HepG2 (cell line): Measurements from ENCODE around the gene ZNF440. TPM values are rescaled to one million over a fixed set of nuclear protein-coding genes. Genes with fewer than 3 reads are reported as not detected.
"Not testable (repeated sequence)": the region's sequence is repeated elsewhere in the genome, so short reads cannot be mapped to it uniquely, and the experiment has no call there.

Source experiments
- ARID4A ChIP-seq: sonication (generic); formaldehyde crosslinking; IDR thresholded peaks from 2 replicates; pipeline ENCODE4 v1.5.0; 2020; ENCODE audit warnings: mild to moderate bottlenecking, missing genetic modification reagents, borderline replicate concordance
- CREB1 ChIP-seq, 2 experiments: fragments of 450-650 bp in 1 of 2; IDR thresholded peaks; 2 replicates each; pipeline ENCODE4 v1.6.1; 2016 to 2017; ENCODE audit warnings: control low read depth in 1 of 2, mild to moderate bottlenecking in 1 of 2, missing compliant biosample characterization in 1 of 2, missing genetic modification characterization in 1 of 2
- KDM3A ChIP-seq: IDR thresholded peaks from 2 replicates; pipeline ENCODE4 v1.6.1; 2018; ENCODE audit warnings: low read depth, missing compliant biosample characterization
- PHF21A ChIP-seq: sonication (generic); formaldehyde crosslinking; IDR thresholded peaks from 2 replicates; pipeline ENCODE4 v1.5.0; 2020; ENCODE audit warnings: mild to moderate bottlenecking, missing genetic modification reagents
- RCOR2 ChIP-seq: IDR thresholded peaks from 2 replicates; pipeline ENCODE4 v1.6.1; 2016; ENCODE audit warnings: missing biosample characterization, missing genetic modification reagents
- RXRA ChIP-seq: sonication (generic); formaldehyde crosslinking; IDR thresholded peaks from 2 replicates; pipeline ENCODE4 v1.5.1; 2020; ENCODE audit warnings: missing genetic modification reagents
- TBX2 ChIP-seq: sonication (generic); formaldehyde crosslinking; IDR thresholded peaks from 2 replicates; pipeline ENCODE4 v1.5.0; 2020; ENCODE audit warnings: missing genetic modification reagents, mild to moderate bottlenecking, borderline replicate concordance
- ZMYM3 ChIP-seq: sonication (generic); formaldehyde crosslinking; IDR thresholded peaks from 2 replicates; pipeline ENCODE4 v1.5.1; 2020; ENCODE audit warnings: mild to moderate bottlenecking, missing genetic modification reagents
- ZMYM4 ChIP-seq: sonication (generic); formaldehyde crosslinking; IDR thresholded peaks from 2 replicates; pipeline ENCODE4 v1.8.1; 2023; ENCODE audit warnings: mild to moderate bottlenecking, missing genetic modification reagents
- ZNF430 ChIP-seq: sonication (generic); formaldehyde crosslinking; IDR thresholded peaks from 2 replicates; pipeline ENCODE4 v1.9.0; 2021; ENCODE audit warnings: mild to moderate bottlenecking, missing genetic modification reagents
- ZNF687 ChIP-seq: sonication (generic); formaldehyde crosslinking; IDR thresholded peaks from 2 replicates; pipeline ENCODE4 v1.5.1; 2020; ENCODE audit warnings: mild to moderate bottlenecking, missing genetic modification reagents, moderate library complexity
- ZNF7 ChIP-seq: IDR thresholded peaks from 2 replicates; pipeline ENCODE4 v1.6.1; 2016; ENCODE audit warnings: missing biosample characterization, missing genetic modification reagents
- ZSCAN9 ChIP-seq: IDR thresholded peaks from 2 replicates; pipeline ENCODE4 v1.6.1; 2016; ENCODE audit warnings: borderline replicate concordance
- polyA plus RNA-seq, 8 experiments: library from polyadenylated mRNA; depleted of rRNA in 3 of 8; stranded (reverse) in 7 of 8; unstranded in 1 of 8; fragments of >200 nt; fragmentation: Illumina TruSeq in 4 of 8; extraction: Trizol in 4 of 8; gene quantifications; 2 replicates each; pipeline versions ENCODE4 v1.2.1 to v1.2.3, GENCODE V29; 2011 to 2016; ENCODE audit warnings: low read depth in 4 of 8, missing spikeins in 1 of 8, mixed read lengths in 1 of 8; ENCODE audit not compliant: insufficient read depth in 1 of 8
- total RNA-seq, 5 experiments: library from RNA; depleted of rRNA; stranded (reverse); fragments of >200 nt; fragmentation: Illumina TruSeq; extraction: Trizol; gene quantifications; 2 replicates each; pipeline ENCODE4 v1.2.3, GENCODE V29; 2016; ENCODE audit warnings: low read depth in 1 of 5

ZNF440 gene
- total and polyA plus RNA-seq, 2 of the 13 experiments (the other 11 are each of a cell fraction or from before 2014, with no cell fraction given) = 2.7 to 12.4 TPM

GRCh38 chr19:11776669-11777068 lies 37.4 kb upstream of the ZNF440 start (continued):
- TF ChIP-seq ARID4A (CRISPR knock-in tag) (peak; percentile 56; the same call in 1 of the 2 replicates), ZMYM4 (peak; percentile 45; the same call in 1 of the 2 replicates), ZNF430 (0 out of 2 replicates have a peak, but pooled peaks have one; percentile 49), RCOR2 (peak; percentile 46; the same call in 1 of the 2 replicates), ZMYM3 (CRISPR knock-in tag) (peak; percentile 93), RXRA (CRISPR knock-in tag) (peak; percentile 63), CREB1 (CRISPR knock-in tag; IDR thresholded peaks at IDR 0.05) (peak; percentile 43; the same call in 1 of the 2 replicates), ZSCAN9 (peak; percentile 40; the same call in 1 of the 2 replicates), ZNF687 (CRISPR knock-in tag) (peak; percentile 38), ZNF7 (CRISPR knock-in tag) (peak; percentile 74), TBX2 (CRISPR knock-in tag) (peak; percentile 39; the same call in 1 of the 2 replicates), KDM3A (CRISPR knock-in tag) (peak; percentile 76; the same call in 1 of the 2 replicates), PHF21A (CRISPR knock-in tag) (peak; percentile 81; the same call in 1 of the 2 replicates)
- TF ChIP-seq CREB1 (IDR thresholded peaks at IDR 0.05) = not testable (repeated sequence)
